Kidney (tissue), 14 donors: ENCODE data around the gene GRHL3. TPM values are rescaled to one million over a fixed set of nuclear protein-coding genes. Genes with fewer than 3 reads are reported as not detected.
A peak's percentile ranks its signal among the peaks of the same experiment; 100 is the strongest.

Experiments
- DNase-seq, 5 donors: peaks; one replicate each; pipeline ENCODE4 v3.0.0-alpha.2; 2013 to 2020
- FAIRE-seq: peaks from 2 replicates; lab custom pipeline; 2012; peaks lifted over from hg19 to GRCh38; lab: Jason Lieb, UNC
- H3K27ac ChIP-seq, 2 donors: one replicate each; pipeline ENCODE4 v1.7.0; 2013; ENCODE audit warnings: low read depth in 2 of 2, low read length in 2 of 2, inconsistent platforms in 1 of 2
- H3K27me3 ChIP-seq: one replicate; pipeline ENCODE4 v1.7.1; 2013; ENCODE audit warnings: low read length, inconsistent platforms; ENCODE audit not compliant: control insufficient read depth, insufficient read depth
- H3K36me3 ChIP-seq, 3 donors: one replicate each; pipeline versions ENCODE4 v1.7.0 to v1.7.1; 2013; ENCODE audit warnings: low read length in 3 of 3, control low read depth in 1 of 3, inconsistent platforms in 1 of 3; ENCODE audit not compliant: insufficient read depth in 3 of 3, control insufficient read depth in 2 of 3
- H3K4me1 ChIP-seq, 3 donors: one replicate each; pipeline versions ENCODE4 v1.7.0 to v1.7.1; 2013; ENCODE audit warnings: low read length in 3 of 3, inconsistent platforms in 1 of 3, low read depth in 1 of 3; ENCODE audit not compliant: control insufficient read depth in 2 of 3, insufficient read depth in 2 of 3
- H3K4me3 ChIP-seq, 3 donors: one replicate each; pipeline versions ENCODE4 v1.7.0 to v1.8.1; 2013; ENCODE audit warnings: low read length in 3 of 3, control low read depth in 1 of 3, inconsistent platforms in 1 of 3
- H3K9ac ChIP-seq, 3 donors: one replicate each; pipeline versions ENCODE4 v1.7.0 to v1.7.1; 2013; ENCODE audit warnings: low read length in 3 of 3, control low read depth in 1 of 3, inconsistent platforms in 1 of 3
- H3K9me3 ChIP-seq, 3 donors: one replicate each; pipeline versions ENCODE4 v1.7.0 to v1.7.1; 2013; ENCODE audit warnings: low read length in 3 of 3, control low read depth in 1 of 3, inconsistent platforms in 1 of 3; ENCODE audit not compliant: control insufficient read depth in 2 of 3, insufficient read depth in 1 of 3
- CTCF ChIP-seq: IDR thresholded peaks from 3 replicates; pipeline ENCODE4 v1.5.1; 2012; ENCODE audit warnings: mild to moderate bottlenecking, moderate library complexity, borderline replicate concordance; ENCODE audit not compliant: insufficient read depth; ENCODE audit errors: extremely low read depth
- intact Hi-C: fragments of 100-400 bp; cut with DNase I; formaldehyde crosslinking; loops from one replicate; pipeline ENCODE4 v1.11.1; 2022
- polyA plus RNA-seq: library from polyadenylated mRNA; stranded (reverse); fragments of 350-450 nt; fragmentation: Illumina TruSeq; extraction: RNeasy Lipid Tissue Mini Kit (QIAGEN cat#74804); gene quantifications from one replicate; pipeline ENCODE4 v1.2.3, GENCODE V29; 2014; ENCODE audit warnings: low read depth, low replicate concordance; ENCODE audit not compliant: insufficient read depth
- total RNA-seq: library from RNA; stranded (reverse); fragmentation: NEBNext Ultra II Directional; extraction: Animal tissue kit (Norgen Biotek cat#: 25700); gene quantifications from one replicate; pipeline ENCODE4 v1.2.1, GENCODE V29; 2021
- donor health status: control.
- donor health status: control.
- donor health status: control.
- donor health status: control.
- donor health status: control.
- donor health status: DM: yes; HTN: yes; CAD: no.
- donor health status: Normal renal cell carcinoma (clear cell type).

Gene GRHL3
- total and polyA plus RNA-seq, 2 donors from 2014 or later = 0.32 to 1.7 TPM

GRCh38 chr1:24344090-24344742, 25.1 kb downstream of the GRHL3 start:
- FAIRE-seq (no peak), DNase-seq (peak in 1 of 5 donors; percentile 41)
- no peaks in the 10 kb centered on the region for H3K36me3 ChIP-seq
- H3K27ac ChIP-seq = no peak overlapping the region
- no peak for TF ChIP-seq CTCF
- H3K9me3 ChIP-seq = no peaks in the 10 kb centered on the region
- H3K27me3 ChIP-seq = no peaks in the 10 kb centered on the region
- intact Hi-C loops = no loop called here
- H3K4me3 ChIP-seq = no peak overlapping the region
- H3K4me1 ChIP-seq = no peaks in the 10 kb centered on the region
- H3K9ac ChIP-seq = no peak overlapping the region

DNA sequence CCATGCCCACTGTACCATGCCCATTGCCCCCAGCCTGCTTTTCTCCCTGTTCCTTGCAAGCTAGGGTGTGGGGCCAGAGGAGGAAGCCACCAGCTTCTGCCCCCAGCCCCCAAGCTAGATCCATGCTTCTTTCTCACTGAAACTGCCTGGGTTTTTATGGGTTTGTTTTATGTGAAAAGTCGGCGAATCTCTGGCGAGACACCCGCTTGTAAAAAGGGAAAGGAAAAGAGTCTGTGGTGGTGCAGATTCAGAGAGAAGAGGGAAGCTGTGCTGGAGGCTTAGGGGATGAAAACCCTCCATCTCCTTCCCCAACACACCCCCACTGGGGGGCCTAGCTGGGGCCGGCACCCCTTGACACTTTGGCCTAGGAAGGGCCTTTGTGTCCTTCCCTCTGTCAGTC, 26.2 kb downstream of the GRHL3 start:
- Histone ChIP-seq H3K4me1 (no peaks in the 10 kb centered on the region), H3K27ac (no peak overlapping the region), H3K27me3 (no peaks in the 10 kb centered on the region), H3K36me3 (no peaks in the 10 kb centered on the region), H3K9me3 (no peaks in the 10 kb centered on the region), H3K4me3 (no peak overlapping the region), H3K9ac (no peak overlapping the region)
- intact Hi-C loops = no loop called here
- peak in 1 of 5 donors; percentile 0 for DNase-seq
- no peak for TF ChIP-seq CTCF
- FAIRE-seq = no peak

GRCh38 chr1:24347159-24347934, 28.2 kb downstream of the GRHL3 start:
- H3K9me3 ChIP-seq = no peaks in the 10 kb centered on the region
- DNase-seq (no peak), FAIRE-seq (no peak)
- no peak overlapping the region for H3K4me3 ChIP-seq
- no peak for TF ChIP-seq CTCF
- H3K36me3 ChIP-seq = no peaks in the 10 kb centered on the region
- intact Hi-C loops = no loop called here
- no peaks in the 10 kb centered on the region for H3K27me3 ChIP-seq
- H3K9ac ChIP-seq = no peak overlapping the region
- H3K27ac ChIP-seq = no peak overlapping the region
- H3K4me1 ChIP-seq = no peaks in the 10 kb centered on the region
